Measurements from ENCODE around the gene KANSL1.
"Not testable (repeated sequence)": the region's sequence is repeated elsewhere in the genome, so short reads cannot be mapped to it uniquely, and the experiment has no call there.

The KANSL1 gene

GRCh38 chr17:46035112-46035818 is 158.0 kb downstream of the KANSL1 start:
- DNase-seq (ENCODE audit: low spot score), result peak; percentile 22

GRCh38 chr17:46033392-46033791 is 159.8 kb downstream of the KANSL1 start:
- peak; percentile 16 for DNase-seq (ENCODE audit: low spot score)

DNA sequence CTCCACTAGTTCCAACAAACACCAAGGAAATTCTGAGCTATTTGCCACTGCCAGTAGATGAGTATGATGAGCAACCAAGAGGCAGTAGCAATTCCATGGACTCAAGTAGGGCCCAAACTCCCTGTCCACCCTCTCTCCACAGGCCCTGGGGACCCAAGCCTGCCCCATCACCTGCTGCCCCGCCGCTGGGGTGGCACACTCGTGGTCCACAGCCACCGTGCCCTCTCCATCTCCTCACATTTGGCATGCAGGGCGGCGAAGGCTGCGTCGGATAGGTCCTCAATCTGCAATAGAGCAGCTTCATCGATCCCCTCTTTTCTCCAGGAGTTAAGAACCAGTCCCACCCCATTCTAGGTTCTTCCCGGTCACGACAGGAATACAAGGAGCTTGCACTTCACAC is 160.3 kb downstream of the KANSL1 start:
- peak; percentile 32 for DNase-seq (ENCODE audit: low spot score)

DNA sequence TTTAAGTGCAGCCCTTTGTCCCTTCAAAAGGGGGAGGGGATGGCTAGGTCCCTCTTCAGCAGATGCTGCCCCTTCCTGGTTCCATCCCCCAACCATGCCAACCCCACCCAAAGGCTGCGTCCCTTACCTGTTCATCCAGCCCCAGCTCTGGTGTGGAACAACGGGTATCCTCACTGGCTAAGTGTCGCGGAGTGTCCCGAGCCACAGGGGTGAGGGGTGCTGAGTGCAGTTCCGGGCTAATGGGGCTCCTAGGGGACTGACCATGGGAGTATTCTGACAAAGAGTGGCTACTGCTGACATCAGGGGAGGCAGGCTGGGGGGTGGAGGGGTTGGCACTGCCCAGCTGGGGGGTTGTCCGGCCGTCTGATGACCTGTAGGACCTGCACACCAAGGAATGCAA is 161.3 kb downstream of the KANSL1 start:
- no peak for DNase-seq (ENCODE audit: low spot score)

DNA sequence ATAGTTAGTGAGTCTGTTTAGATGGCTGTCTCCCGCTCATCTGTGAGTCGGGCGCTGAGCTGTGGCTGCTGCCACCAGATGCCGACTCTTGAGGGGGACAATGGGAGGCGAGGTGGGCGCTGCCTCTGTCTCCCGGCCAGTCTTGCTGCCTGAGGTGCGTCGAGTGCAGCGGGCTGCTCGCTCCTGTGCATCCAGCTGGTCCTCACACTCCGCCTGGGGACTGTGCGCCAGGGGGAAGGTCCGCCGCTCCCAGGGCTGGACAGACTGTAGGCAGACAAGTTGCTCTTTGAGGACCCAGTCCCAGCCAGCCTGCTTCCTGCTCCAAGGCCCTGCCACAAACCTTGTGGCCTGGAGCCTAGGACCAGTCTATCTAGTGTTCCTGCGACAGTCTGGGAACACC is 161.8 kb downstream of the KANSL1 start:
- DNase-seq (ENCODE audit: low spot score), result no peak

GRCh38 chr17:46030752-46031151 is 162.5 kb downstream of the KANSL1 start:
- DNase-seq (ENCODE audit: low spot score), result no peak

GRCh38 chr17:46029627-46030026 is 163.6 kb downstream of the KANSL1 start:
- DNase-seq (ENCODE audit: low spot score), result no peak

DNA sequence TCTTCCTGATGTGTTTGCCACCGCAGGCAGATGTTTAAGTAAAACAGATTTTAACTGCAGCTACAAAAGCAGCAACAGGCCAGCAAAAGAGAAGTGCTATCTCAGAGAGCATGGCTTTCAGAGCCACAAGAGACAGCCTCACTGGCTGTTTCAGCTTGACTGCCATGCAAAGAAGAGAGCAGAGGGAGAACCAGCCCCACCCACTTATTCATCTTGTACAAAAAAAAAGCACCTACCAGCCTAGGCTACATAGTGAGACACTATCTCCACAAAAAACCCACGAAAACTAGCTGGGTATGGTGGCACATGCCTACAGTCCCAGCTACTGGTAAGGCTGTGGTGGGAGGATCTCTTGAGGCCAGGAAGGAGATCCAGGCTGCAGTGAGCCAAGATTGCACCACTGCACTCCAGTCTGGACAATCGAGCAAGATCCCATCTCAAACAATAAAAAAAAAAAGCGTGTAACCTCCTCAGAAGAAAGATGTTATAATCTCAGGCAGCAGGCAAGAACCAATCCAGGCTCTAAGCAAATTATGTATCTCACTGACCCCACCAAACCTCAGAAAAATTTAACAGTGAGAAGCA is 164.2 kb downstream of the KANSL1 start:
- DNase-seq (ENCODE audit: low spot score), result no peak

- no peak for DNase-seq (ENCODE audit: low spot score)
These were observed 164.9 kb downstream of the KANSL1 start for GRCh38 chr17:46028374-46028773.

DNA sequence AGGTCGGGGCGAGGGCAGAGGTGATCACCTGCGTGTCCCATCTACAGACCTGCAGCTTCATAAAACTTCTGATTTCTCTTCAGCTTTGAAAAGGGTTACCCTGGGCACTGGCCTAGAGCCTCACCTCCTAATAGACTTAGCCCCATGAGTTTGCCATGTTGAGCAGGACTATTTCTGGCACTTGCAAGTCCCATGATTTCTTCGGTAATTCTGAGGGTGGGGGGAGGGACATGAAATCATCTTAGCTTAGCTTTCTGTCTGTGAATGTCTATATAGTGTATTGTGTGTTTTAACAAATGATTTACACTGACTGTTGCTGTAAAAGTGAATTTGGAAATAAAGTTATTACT is 165.3 kb downstream of the KANSL1 start:
- no peak for DNase-seq (ENCODE audit: low spot score)

- peak; percentile 78 for DNase-seq (ENCODE audit: low spot score)
These were observed 165.9 kb downstream of the KANSL1 start for GRCh38 chr17:46027048-46027975.

DNA sequence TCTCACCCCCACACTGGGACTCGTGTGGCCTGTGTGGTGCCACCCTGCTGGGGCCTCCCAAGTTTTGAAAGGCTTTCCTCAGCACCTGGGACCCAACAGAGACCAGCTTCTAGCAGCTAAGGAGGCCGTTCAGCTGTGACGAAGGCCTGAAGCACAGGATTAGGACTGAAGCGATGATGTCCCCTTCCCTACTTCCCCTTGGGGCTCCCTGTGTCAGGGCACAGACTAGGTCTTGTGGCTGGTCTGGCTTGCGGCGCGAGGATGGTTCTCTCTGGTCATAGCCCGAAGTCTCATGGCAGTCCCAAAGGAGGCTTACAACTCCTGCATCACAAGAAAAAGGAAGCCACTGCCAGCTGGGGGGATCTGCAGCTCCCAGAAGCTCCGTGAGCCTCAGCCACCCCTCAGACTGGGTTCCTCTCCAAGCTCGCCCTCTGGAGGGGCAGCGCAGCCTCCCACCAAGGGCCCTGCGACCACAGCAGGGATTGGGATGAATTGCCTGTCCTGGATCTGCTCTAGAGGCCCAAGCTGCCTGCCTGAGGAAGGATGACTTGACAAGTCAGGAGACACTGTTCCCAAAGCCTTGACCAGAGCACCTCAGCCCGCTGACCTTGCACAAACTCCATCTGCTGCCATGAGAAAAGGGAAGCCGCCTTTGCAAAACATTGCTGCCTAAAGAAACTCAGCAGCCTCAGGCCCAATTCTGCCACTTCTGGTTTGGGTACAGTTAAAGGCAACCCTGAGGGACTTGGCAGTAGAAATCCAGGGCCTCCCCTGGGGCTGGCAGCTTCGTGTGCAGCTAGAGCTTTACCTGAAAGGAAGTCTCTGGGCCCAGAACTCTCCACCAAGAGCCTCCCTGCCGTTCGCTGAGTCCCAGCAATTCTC is 166.8 kb downstream of the KANSL1 start:
- DNase-seq (ENCODE audit: low spot score), result no peak

GRCh38 chr17:46025510-46026165 is 167.6 kb downstream of the KANSL1 start:
- no peak for DNase-seq (ENCODE audit: low spot score)

DNA sequence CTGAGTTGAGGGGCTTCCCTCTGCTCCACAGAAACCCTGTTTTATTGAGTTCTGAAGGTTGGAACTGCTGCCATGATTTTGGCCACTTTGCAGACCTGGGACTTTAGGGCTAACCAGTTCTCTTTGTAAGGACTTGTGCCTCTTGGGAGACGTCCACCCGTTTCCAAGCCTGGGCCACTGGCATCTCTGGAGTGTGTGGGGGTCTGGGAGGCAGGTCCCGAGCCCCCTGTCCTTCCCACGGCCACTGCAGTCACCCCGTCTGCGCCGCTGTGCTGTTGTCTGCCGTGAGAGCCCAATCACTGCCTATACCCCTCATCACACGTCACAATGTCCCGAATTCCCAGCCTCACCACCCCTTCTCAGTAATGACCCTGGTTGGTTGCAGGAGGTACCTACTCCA is 168.2 kb downstream of the KANSL1 start:
- no peak for DNase-seq (ENCODE audit: low spot score)

GRCh38 chr17:46024590-46024989 is 168.6 kb downstream of the KANSL1 start:
- no peak for DNase-seq (ENCODE audit: low spot score)

- DNase-seq (ENCODE audit: low spot score), result no peak
These were observed 169.3 kb downstream of the KANSL1 start for GRCh38 chr17:46023783-46024388.

DNA sequence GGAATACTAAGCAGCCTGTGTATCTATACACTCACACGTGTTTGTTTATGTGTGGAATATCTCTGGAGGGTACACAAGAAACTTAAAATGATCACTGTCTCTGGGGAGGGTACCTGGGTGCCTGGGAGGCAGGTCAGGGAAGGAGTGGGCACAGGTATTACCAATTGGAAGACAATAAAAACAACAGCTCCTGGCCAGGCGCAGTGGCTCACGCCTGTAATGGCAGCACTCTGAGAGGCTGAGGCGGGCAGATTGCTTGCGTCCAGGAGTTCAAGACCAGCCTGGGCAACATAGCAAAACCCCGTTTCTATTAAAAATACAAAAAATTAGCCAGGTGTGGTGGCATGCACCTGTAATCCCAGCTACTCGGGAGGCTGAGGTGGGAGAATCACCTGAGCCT is 169.9 kb downstream of the KANSL1 start:
- DNase-seq (ENCODE audit: low spot score), result not testable (repeated sequence)

DNA sequence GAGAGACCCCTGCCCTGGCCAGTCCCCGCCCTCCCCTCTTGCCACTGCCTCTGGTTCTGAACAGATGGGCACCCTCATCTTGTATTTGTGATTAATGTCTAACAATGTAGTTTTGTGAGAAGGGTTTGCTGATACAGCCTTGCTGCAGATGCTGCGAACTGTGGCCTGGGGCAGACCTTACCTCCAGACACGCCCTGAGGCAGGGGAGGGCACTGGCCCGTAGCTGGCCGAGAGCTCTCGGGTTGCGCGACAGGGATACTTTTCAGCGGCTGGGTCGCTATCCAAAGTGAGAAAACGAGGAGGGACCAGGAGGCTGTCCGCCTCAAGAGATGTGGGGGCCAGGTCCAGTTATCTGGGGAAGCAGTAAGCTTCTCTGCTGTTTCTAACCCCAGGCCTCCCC is 172.2 kb downstream of the KANSL1 start:
- no peak for DNase-seq (ENCODE audit: low spot score)

DNA sequence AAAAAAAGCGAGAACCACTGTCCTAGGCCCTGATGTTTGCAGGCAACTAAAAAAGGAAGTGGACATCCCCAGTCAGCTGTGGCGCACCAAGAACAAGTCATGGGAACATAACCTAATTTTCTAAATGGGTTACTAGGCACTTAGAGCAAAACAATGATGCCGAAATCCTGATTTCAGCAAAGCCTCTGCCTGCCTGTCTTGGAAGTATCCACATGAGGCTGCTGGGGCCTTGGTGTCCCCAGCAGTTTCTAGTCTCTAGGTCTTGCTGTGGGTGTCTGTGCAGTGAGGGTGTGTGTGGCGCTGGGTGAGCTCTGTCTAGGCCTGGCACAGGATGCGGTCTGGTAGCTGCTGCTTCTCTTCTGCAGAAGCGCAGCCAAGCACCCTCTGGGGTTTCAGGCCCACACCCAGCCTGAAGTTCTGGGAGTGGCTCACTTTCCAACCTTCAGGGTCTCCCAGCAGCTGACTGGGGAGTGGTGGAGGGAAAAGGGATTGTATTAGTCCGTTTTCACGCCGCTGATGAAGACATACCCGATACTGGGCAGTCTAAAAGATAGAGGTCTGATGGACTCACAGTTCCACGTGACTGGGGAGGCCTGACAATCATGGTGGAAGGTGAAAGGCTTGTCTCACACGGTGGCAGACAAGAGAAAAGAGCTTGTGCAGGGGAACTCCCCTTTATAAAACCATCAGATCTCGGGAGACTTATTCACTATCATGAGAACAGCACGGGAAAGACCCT is 173.0 kb downstream of the KANSL1 start:
- no peak for DNase-seq (ENCODE audit: low spot score)

- not testable (repeated sequence) for DNase-seq (ENCODE audit: low spot score)
These were observed 173.8 kb downstream of the KANSL1 start for GRCh38 chr17:46019408-46019925.
